Activated naive CD4-positive, alpha-beta T cell treated with anti-CD3 and anti-CD28 coated beads, Interleukin-2, amount 50 U/mL, for 16 hours (primary cell): Measurements from ENCODE around the gene DCST1.

ENCODE experiments used
- DNase-seq: peaks from one replicate; pipeline ENCODE4 v3.0.0-alpha.2; 2020

The DCST1 gene

GRCh38 chr1:155001675-155002463 is 31.8 kb upstream of the DCST1 start:
- peak; percentile 99 for DNase-seq

- peak; percentile 14 for DNase-seq
Observed at GRCh38 chr1:155002464-155003226, 31.0 kb upstream of the DCST1 start, which contains the start of gene ZBTB7B. Gene ZBTB7B, plus strand, starts transcription at chr1:155002802. Its CDS starts 11,859 bp downstream, at chr1:155014661.

- peak; percentile 35 for DNase-seq
Observed at GRCh38 chr1:155003227-155003765, 30.3 kb upstream of the DCST1 start.

- no peak for DNase-seq
Observed at GRCh38 chr1:155003766-155004351, 29.8 kb upstream of the DCST1 start.

- DNase-seq: peak; percentile 21
Observed at GRCh38 chr1:155004352-155005075, 29.1 kb upstream of the DCST1 start.

GRCh38 chr1:155005076-155006011 is 28.3 kb upstream of the DCST1 start:
- peak; percentile 29 for DNase-seq

GRCh38 chr1:155006601-155007101 is 27.0 kb upstream of the DCST1 start:
- DNase-seq: peak; percentile 26

- peak; percentile 9 for DNase-seq
Observed at GRCh38 chr1:155007251-155007828, 26.3 kb upstream of the DCST1 start.

GRCh38 chr1:155008015-155008941 is 25.3 kb upstream of the DCST1 start:
- DNase-seq: peak; percentile 75

- peak; percentile 29 for DNase-seq
Observed at GRCh38 chr1:155009221-155009711, 24.4 kb upstream of the DCST1 start.

- DNase-seq: no peak
Observed at GRCh38 chr1:155009742-155010141, 23.9 kb upstream of the DCST1 start.

- peak; percentile 16 for DNase-seq
Observed at GRCh38 chr1:155010211-155010918, 23.3 kb upstream of the DCST1 start.

- no peak for DNase-seq
Observed at GRCh38 chr1:155011004-155011416, 22.6 kb upstream of the DCST1 start.

GRCh38 chr1:155011437-155012025 is 22.1 kb upstream of the DCST1 start:
- DNase-seq: peak; percentile 8

- peak; percentile 39 for DNase-seq
Observed at GRCh38 chr1:155012026-155012546, 21.5 kb upstream of the DCST1 start.

- DNase-seq: peak; percentile 12
Observed at GRCh38 chr1:155012776-155013602, 20.6 kb upstream of the DCST1 start.

GRCh38 chr1:155013632-155014031 is 20.0 kb upstream of the DCST1 start:
- DNase-seq: peak; percentile 20
